NB4 (cell line): ENCODE measurements around the gene ANKRD13D.
"Not testable (repeated sequence)": the region's sequence is repeated elsewhere in the genome, so short reads cannot be mapped to it uniquely, and the experiment has no call there.

ENCODE experiments used
- MYC ChIP-seq: IDR thresholded peaks from 2 replicates; pipeline ENCODE4 v1.6.1; 2011; ENCODE audit warnings: low read depth, low read length
- POLR2A ChIP-seq: IDR thresholded peaks from 2 replicates; pipeline ENCODE4 v1.6.1; 2011; ENCODE audit warnings: mild to moderate bottlenecking; ENCODE audit not compliant: insufficient read length; ENCODE audit errors: extremely low read depth
- TF ChIP-seq, protein P1 (sequence below): IDR thresholded peaks from one replicate; pipeline ENCODE4 v1.5.1; 2012; ENCODE audit warnings: low read depth, low read length

GRCh38 chr11:67260885-67261639, 28.0 kb upstream of the ANKRD13D start:
- TF ChIP-seq, protein P1, sequence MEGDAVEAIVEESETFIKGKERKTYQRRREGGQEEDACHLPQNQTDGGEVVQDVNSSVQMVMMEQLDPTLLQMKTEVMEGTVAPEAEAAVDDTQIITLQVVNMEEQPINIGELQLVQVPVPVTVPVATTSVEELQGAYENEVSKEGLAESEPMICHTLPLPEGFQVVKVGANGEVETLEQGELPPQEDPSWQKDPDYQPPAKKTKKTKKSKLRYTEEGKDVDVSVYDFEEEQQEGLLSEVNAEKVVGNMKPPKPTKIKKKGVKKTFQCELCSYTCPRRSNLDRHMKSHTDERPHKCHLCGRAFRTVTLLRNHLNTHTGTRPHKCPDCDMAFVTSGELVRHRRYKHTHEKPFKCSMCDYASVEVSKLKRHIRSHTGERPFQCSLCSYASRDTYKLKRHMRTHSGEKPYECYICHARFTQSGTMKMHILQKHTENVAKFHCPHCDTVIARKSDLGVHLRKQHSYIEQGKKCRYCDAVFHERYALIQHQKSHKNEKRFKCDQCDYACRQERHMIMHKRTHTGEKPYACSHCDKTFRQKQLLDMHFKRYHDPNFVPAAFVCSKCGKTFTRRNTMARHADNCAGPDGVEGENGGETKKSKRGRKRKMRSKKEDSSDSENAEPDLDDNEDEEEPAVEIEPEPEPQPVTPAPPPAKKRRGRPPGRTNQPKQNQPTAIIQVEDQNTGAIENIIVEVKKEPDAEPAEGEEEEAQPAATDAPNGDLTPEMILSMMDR = not testable (repeated sequence)
- TF ChIP-seq POLR2A, MYC: not testable (repeated sequence)
